ENCODE data around the gene GNAQ. TPM values are rescaled to one million over a fixed set of nuclear protein-coding genes. Genes with fewer than 3 reads are reported as not detected.

GNAQ gene
- total and polyA plus RNA-seq, 4 donors, result 6.8 to 19.6 (median 12.6) TPM

- no peak for TF ChIP-seq RAD21 (IDR thresholded peaks at IDR 0.05)
- H3K4me1 ChIP-seq (ENCODE audit: control insufficient read depth in 4 of 4, insufficient read depth in 4 of 4, low read length in 3 of 4), result no peaks in the 10 kb centered on the region
- H3K9me3 ChIP-seq (ENCODE audit: control insufficient read depth in 4 of 4, low read length in 3 of 4), result no peaks in the 10 kb centered on the region
- no peak overlapping the region for H3K9ac ChIP-seq (ENCODE audit: low read depth in 1 of 2, low read length in 2 of 2)
- WGBS, result 96% methylated on average over 4 of the region's 4 CpGs
- H3K36me3 ChIP-seq (ENCODE audit: control insufficient read depth in 4 of 4, insufficient read depth in 3 of 4, low read depth in 1 of 4, low read length in 3 of 4), result no peaks in the 10 kb centered on the region
- H3K27me3 ChIP-seq (ENCODE audit: control insufficient read depth in 4 of 4, insufficient read depth in 4 of 4, low read length in 3 of 4), result no peaks in the 10 kb centered on the region
- H3K27ac ChIP-seq (ENCODE audit: low read depth in 1 of 2, low read length in 2 of 2), result no peak overlapping the region
- no peak overlapping the region for H3K4me3 ChIP-seq (ENCODE audit: low read depth in 1 of 3, low read length in 3 of 3)
- no peak for DNase-seq (ENCODE audit: low spot score)
These were observed 188.3 kb downstream of the GNAQ start for GRCh38 chr9:77843076-77843870.

DNA sequence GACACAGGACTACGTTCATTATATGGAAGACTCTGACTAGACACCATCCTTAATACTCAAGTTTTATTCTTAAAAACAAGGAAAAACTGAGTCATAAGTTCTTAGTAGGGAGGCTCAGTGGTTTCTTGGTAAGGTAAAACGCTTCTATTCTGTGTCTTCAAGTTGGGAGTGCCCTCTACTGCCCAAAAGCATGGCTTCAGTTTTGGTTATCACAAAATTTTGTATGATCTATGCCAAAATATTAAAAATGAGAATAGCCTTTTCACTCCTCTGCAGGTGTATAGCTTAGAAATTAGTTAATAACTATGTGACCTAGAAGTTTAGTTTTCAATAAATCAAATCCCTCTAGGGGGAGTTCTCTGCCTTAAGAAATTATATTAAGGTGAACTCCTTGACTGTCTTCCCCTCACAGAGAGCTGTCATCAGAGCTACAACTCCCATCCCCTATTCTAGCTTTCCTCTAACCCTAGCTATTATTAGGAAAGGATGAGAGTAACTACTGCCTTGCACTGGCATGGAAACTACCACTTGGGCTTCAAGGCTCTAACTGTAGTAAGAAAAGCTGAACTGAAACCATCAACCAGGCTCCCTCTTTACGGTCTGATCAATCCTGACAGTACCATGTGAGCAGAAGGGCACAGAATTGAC is 189.7 kb downstream of the GNAQ start:
- DNase-seq (ENCODE audit: low spot score), result no peak
- H3K27me3 ChIP-seq (ENCODE audit: control insufficient read depth in 4 of 4, insufficient read depth in 4 of 4, low read length in 3 of 4), result no peaks in the 10 kb centered on the region
- TF ChIP-seq, protein P1, sequence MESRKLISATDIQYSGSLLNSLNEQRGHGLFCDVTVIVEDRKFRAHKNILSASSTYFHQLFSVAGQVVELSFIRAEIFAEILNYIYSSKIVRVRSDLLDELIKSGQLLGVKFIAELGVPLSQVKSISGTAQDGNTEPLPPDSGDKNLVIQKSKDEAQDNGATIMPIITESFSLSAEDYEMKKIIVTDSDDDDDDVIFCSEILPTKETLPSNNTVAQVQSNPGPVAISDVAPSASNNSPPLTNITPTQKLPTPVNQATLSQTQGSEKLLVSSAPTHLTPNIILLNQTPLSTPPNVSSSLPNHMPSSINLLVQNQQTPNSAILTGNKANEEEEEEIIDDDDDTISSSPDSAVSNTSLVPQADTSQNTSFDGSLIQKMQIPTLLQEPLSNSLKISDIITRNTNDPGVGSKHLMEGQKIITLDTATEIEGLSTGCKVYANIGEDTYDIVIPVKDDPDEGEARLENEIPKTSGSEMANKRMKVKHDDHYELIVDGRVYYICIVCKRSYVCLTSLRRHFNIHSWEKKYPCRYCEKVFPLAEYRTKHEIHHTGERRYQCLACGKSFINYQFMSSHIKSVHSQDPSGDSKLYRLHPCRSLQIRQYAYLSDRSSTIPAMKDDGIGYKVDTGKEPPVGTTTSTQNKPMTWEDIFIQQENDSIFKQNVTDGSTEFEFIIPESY (IDR thresholded peaks at IDR 0.05), result no peak
- TF ChIP-seq, protein P2, sequence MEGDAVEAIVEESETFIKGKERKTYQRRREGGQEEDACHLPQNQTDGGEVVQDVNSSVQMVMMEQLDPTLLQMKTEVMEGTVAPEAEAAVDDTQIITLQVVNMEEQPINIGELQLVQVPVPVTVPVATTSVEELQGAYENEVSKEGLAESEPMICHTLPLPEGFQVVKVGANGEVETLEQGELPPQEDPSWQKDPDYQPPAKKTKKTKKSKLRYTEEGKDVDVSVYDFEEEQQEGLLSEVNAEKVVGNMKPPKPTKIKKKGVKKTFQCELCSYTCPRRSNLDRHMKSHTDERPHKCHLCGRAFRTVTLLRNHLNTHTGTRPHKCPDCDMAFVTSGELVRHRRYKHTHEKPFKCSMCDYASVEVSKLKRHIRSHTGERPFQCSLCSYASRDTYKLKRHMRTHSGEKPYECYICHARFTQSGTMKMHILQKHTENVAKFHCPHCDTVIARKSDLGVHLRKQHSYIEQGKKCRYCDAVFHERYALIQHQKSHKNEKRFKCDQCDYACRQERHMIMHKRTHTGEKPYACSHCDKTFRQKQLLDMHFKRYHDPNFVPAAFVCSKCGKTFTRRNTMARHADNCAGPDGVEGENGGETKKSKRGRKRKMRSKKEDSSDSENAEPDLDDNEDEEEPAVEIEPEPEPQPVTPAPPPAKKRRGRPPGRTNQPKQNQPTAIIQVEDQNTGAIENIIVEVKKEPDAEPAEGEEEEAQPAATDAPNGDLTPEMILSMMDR (IDR thresholded peaks at IDR 0.05; ENCODE audit: low read depth, low read length, missing input control), result peak; percentile 12
- TF ChIP-seq JUND (IDR thresholded peaks at IDR 0.05) (no peak), RAD21 (IDR thresholded peaks at IDR 0.05) (peak; percentile 49)
- no peak overlapping the region for H3K4me3 ChIP-seq (ENCODE audit: low read depth in 1 of 3, low read length in 3 of 3)
- no peaks in the 10 kb centered on the region for H3K36me3 ChIP-seq (ENCODE audit: control insufficient read depth in 4 of 4, insufficient read depth in 3 of 4, low read depth in 1 of 4, low read length in 3 of 4)
- H3K4me1 ChIP-seq (ENCODE audit: control insufficient read depth in 4 of 4, insufficient read depth in 4 of 4, low read length in 3 of 4), result peaks cover 0 to 3% (median 0%) of the 10 kb centered on the region in 4 donors
- no peak overlapping the region for H3K9ac ChIP-seq (ENCODE audit: low read depth in 1 of 2, low read length in 2 of 2)
- no peaks in the 10 kb centered on the region for H3K9me3 ChIP-seq (ENCODE audit: control insufficient read depth in 4 of 4, low read length in 3 of 4)
- 74% methylated on average over 3 of the region's 3 CpGs for WGBS
- H3K27ac ChIP-seq (ENCODE audit: low read depth in 1 of 2, low read length in 2 of 2), result no peak overlapping the region

- no peak for DNase-seq (ENCODE audit: low spot score)
- no peak overlapping the region for H3K9ac ChIP-seq (ENCODE audit: low read depth in 1 of 2, low read length in 2 of 2)
- TF ChIP-seq YY1 (IDR thresholded peaks at IDR 0.05) (no peak), RAD21 (IDR thresholded peaks at IDR 0.05) (no peak), RXRA (IDR thresholded peaks at IDR 0.05) (no peak), ATF3 (IDR thresholded peaks at IDR 0.05) (no peak), HNF4A (conservative IDR thresholded peaks at IDR 0.05) (no peak), JUND (IDR thresholded peaks at IDR 0.05) (no peak), HNF4G (IDR thresholded peaks at IDR 0.05) (no peak), EGR1 (IDR thresholded peaks at IDR 0.05; ENCODE audit: low read depth in 2 of 2) (no peak), GABPA (IDR thresholded peaks at IDR 0.05 in 1 of 2, conservative IDR thresholded peaks at IDR 0.05 in 1 of 2) (no peak)
- TF ChIP-seq, protein P2 (IDR thresholded peaks at IDR 0.05; ENCODE audit: low read depth, low read length, missing input control), result no peak
- TF ChIP-seq, protein P3, sequence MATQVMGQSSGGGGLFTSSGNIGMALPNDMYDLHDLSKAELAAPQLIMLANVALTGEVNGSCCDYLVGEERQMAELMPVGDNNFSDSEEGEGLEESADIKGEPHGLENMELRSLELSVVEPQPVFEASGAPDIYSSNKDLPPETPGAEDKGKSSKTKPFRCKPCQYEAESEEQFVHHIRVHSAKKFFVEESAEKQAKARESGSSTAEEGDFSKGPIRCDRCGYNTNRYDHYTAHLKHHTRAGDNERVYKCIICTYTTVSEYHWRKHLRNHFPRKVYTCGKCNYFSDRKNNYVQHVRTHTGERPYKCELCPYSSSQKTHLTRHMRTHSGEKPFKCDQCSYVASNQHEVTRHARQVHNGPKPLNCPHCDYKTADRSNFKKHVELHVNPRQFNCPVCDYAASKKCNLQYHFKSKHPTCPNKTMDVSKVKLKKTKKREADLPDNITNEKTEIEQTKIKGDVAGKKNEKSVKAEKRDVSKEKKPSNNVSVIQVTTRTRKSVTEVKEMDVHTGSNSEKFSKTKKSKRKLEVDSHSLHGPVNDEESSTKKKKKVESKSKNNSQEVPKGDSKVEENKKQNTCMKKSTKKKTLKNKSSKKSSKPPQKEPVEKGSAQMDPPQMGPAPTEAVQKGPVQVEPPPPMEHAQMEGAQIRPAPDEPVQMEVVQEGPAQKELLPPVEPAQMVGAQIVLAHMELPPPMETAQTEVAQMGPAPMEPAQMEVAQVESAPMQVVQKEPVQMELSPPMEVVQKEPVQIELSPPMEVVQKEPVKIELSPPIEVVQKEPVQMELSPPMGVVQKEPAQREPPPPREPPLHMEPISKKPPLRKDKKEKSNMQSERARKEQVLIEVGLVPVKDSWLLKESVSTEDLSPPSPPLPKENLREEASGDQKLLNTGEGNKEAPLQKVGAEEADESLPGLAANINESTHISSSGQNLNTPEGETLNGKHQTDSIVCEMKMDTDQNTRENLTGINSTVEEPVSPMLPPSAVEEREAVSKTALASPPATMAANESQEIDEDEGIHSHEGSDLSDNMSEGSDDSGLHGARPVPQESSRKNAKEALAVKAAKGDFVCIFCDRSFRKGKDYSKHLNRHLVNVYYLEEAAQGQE (IDR thresholded peaks at IDR 0.05), result no peak
- TF ChIP-seq, protein P4, sequence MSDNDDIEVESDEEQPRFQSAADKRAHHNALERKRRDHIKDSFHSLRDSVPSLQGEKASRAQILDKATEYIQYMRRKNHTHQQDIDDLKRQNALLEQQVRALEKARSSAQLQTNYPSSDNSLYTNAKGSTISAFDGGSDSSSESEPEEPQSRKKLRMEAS (IDR thresholded peaks at IDR 0.05), result no peak
These were observed 192.0 kb downstream of the GNAQ start for GRCh38 chr9:77839459-77840140.

More at GRCh38 chr9:77839459-77840140, 192.0 kb downstream of the GNAQ start:
- no peaks in the 10 kb centered on the region for H3K9me3 ChIP-seq (ENCODE audit: control insufficient read depth in 4 of 4, low read length in 3 of 4)
- H3K36me3 ChIP-seq (ENCODE audit: control insufficient read depth in 4 of 4, insufficient read depth in 3 of 4, low read depth in 1 of 4, low read length in 3 of 4), result no peaks in the 10 kb centered on the region
- 67% methylated on average over 6 of the region's 6 CpGs for WGBS
- no peak overlapping the region for H3K4me3 ChIP-seq (ENCODE audit: low read depth in 1 of 3, low read length in 3 of 3)
- H3K27ac ChIP-seq (ENCODE audit: low read depth in 1 of 2, low read length in 2 of 2), result no peak overlapping the region
- H3K4me1 ChIP-seq (ENCODE audit: control insufficient read depth in 4 of 4, insufficient read depth in 4 of 4, low read length in 3 of 4), result peaks cover 0 to 3% (median 0%) of the 10 kb centered on the region in 4 donors
- no peaks in the 10 kb centered on the region for H3K27me3 ChIP-seq (ENCODE audit: control insufficient read depth in 4 of 4, insufficient read depth in 4 of 4, low read length in 3 of 4)
